Suprapubic skin (tissue), 4 donors: Measurements from ENCODE around the gene SLC8A2. TPM values are rescaled to one million over a fixed set of nuclear protein-coding genes. Genes with fewer than 3 reads are reported as not detected.

Experiments used
- DNase-seq, 2 donors: peaks; one replicate each; pipeline ENCODE4 v3.0.0-alpha.2; 2019; ENCODE audit warnings: low spot score in 2 of 2
- H3K27ac ChIP-seq: fragments of 200-600 bp; sonication (generic); one replicate; pipeline ENCODE4 v1.5.1; 2019
- H3K27me3 ChIP-seq: fragments of 200-600 bp; sonication (generic); one replicate; pipeline ENCODE4 v1.5.1; 2019
- H3K36me3 ChIP-seq: fragments of 200-600 bp; sonication (generic); one replicate; pipeline ENCODE4 v1.5.1; 2019
- H3K4me1 ChIP-seq: fragments of 200-600 bp; sonication (generic); one replicate; pipeline ENCODE4 v1.5.1; 2019
- H3K4me3 ChIP-seq: fragments of 200-600 bp; sonication (generic); one replicate; pipeline ENCODE4 v1.5.1; 2019; ENCODE audit warnings: mild to moderate bottlenecking
- H3K9me3 ChIP-seq: fragments of 200-600 bp; sonication (generic); one replicate; pipeline ENCODE4 v1.5.1; 2019
- CTCF ChIP-seq, 2 donors: fragments of 200-600 bp in 1 of 2; fragments of 450-650 bp in 1 of 2; sonication (generic) in 1 of 2; IDR thresholded peaks; one replicate each; pipeline ENCODE4 v1.5.1; 2016 to 2019; ENCODE audit warnings: antibody characterized with exemption in 2 of 2, mild to moderate bottlenecking in 1 of 2, moderate library complexity in 1 of 2
- EP300 ChIP-seq: sonication (generic); formaldehyde crosslinking; IDR thresholded peaks from one replicate; pipeline ENCODE4 v1.6.1; 2017; ENCODE audit warnings: antibody characterized with exemption
- POLR2A ChIP-seq, 2 donors: fragments of 450-650 bp; IDR thresholded peaks; one replicate each; pipeline ENCODE4 v1.6.1; 2017; ENCODE audit warnings: antibody characterized with exemption in 2 of 2, mild to moderate bottlenecking in 2 of 2, moderate library complexity in 2 of 2
- POLR2AphosphoS5 ChIP-seq, 3 donors: sonication (generic); formaldehyde crosslinking; IDR thresholded peaks; one replicate each; pipeline ENCODE4 v1.6.1; 2017; ENCODE audit warnings: antibody characterized with exemption in 3 of 3
- WGBS: methylation state at CpG from one replicate; pipeline ENCODE4 v1.1.5; 2018; 5-methylcytosine and 5-hydroxymethylcytosine counted together
- total RNA-seq, 4 donors: library from RNA; depleted of rRNA; stranded (reverse); fragments of >200 nt; gene quantifications; one replicate each; pipeline ENCODE4 v1.1.0, GENCODE V29; 2016

SLC8A2 gene
- total RNA-seq, 4 donors from 2014 or later = 0.26 to 1.2 (median 0.38) TPM; not detected in 1

GRCh38 chr19:47459477-47459876 is 12.2 kb downstream of the SLC8A2 start:
- Histone ChIP-seq H3K27me3 (peaks cover 55% of the 10 kb centered on the region), H3K9me3 (no peaks in the 10 kb centered on the region)

DNA sequence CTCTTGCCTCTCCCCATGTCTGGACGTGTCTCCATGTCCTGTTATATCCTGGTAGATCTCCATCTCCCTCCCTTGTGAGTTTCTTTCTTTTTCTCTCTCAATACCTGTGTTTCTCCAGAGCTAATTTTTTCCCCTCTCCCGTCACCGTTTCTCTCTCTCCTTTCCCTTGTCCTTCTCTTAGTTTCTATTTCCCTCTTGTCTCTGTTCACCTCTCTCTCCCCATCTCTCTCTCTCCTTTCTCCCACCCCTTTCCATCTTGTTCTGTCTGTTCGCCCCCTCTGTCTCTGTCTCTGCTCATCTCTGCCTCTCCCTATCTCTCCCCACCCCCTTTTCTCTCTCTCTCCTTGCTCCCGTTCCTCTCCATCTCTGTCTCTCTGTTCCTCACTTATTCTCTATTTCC is 13.0 kb downstream of the SLC8A2 start:
- no peaks in the 10 kb centered on the region for H3K9me3 ChIP-seq
- no peak for TF ChIP-seq CTCF (IDR thresholded peaks at IDR 0.05)
- no peak for TF ChIP-seq EP300
- TF ChIP-seq POLR2A (IDR thresholded peaks at IDR 0.05) = no peak
- no peak for TF ChIP-seq POLR2AphosphoS5 (IDR thresholded peaks at IDR 0.05)

More at GRCh38 chr19:47459477-47459876, 12.2 kb downstream of the SLC8A2 start:
- 90% methylated on average over 14 of the region's 14 CpGs for WGBS
- no peak for DNase-seq
- no peak overlapping the region for H3K4me3 ChIP-seq
- no peak overlapping the region for H3K27ac ChIP-seq
- H3K36me3 ChIP-seq = no peaks in the 10 kb centered on the region
- peaks cover 12% of the 10 kb centered on the region for H3K4me1 ChIP-seq
- TF ChIP-seq POLR2A (IDR thresholded peaks at IDR 0.05) (no peak), EP300 (no peak), CTCF (IDR thresholded peaks at IDR 0.05) (no peak), POLR2AphosphoS5 (IDR thresholded peaks at IDR 0.05) (no peak)

DNA sequence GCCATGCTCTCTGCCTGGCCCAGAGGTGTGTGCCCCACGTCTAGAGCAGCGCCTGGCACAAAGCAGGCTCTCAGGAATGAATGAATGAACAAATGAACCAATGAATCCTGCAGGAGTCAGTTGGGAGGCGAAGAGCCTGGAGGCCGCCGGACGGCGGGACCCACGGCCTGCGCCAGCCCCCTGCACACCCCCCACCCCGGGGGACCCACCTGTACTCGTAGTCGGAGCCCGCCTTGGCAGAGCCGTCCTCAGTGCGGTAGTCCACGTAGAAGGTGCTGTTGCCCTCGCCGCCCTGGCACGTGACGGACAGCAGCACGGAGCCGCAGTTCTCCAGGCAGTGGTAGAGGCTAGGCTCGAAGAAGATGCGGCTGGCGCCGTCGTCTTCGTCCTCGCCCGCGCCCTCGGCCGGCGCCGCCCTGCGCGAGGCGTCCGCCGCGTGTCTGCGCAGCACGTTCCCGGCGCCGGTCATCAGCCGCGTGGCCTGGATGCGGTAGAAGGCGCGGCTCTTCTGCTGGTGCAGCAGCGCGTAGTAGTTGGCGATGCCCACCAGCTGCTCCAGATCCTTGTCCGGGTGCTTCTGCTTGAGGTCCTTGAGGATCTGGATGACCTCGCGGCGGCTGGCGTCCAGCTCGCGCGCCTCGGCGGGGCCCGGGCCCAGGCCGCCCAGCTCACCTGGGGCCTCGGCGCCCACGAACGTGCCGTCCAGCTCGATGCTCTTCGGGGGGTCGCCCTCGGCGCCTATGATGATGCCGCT is 14.8 kb downstream of the SLC8A2 start:
- no peak for DNase-seq
- peak overlapping the region; percentile 16 for H3K4me3 ChIP-seq
- peaks cover 55% of the 10 kb centered on the region for H3K27me3 ChIP-seq
- peaks cover 12% of the 10 kb centered on the region for H3K4me1 ChIP-seq
- TF ChIP-seq EP300 (no peak), POLR2AphosphoS5 (IDR thresholded peaks at IDR 0.05) (no peak), CTCF (IDR thresholded peaks at IDR 0.05) (no peak), POLR2A (IDR thresholded peaks at IDR 0.05) (no peak)
- H3K27ac ChIP-seq = no peak overlapping the region
- no peaks in the 10 kb centered on the region for H3K36me3 ChIP-seq
- no peaks in the 10 kb centered on the region for H3K9me3 ChIP-seq
- WGBS = 34% methylated on average over 27 of the region's 77 CpGs

More for the DNA sequence above, 13.0 kb downstream of the SLC8A2 start:
- no peaks in the 10 kb centered on the region for H3K36me3 ChIP-seq
- H3K4me1 ChIP-seq = peaks cover 12% of the 10 kb centered on the region
- WGBS = 30% methylated on average over 5 of the region's 5 CpGs
- H3K4me3 ChIP-seq = no peak overlapping the region
- H3K27ac ChIP-seq = no peak overlapping the region
- peaks cover 55% of the 10 kb centered on the region for H3K27me3 ChIP-seq
- no peak for DNase-seq

- H3K27me3 ChIP-seq = peaks cover 47% of the 10 kb centered on the region
- DNase-seq = no peak
- 60% methylated on average over 7 of the region's 7 CpGs for WGBS
- TF ChIP-seq EP300 (no peak), POLR2AphosphoS5 (IDR thresholded peaks at IDR 0.05) (no peak), CTCF (IDR thresholded peaks at IDR 0.05) (no peak), POLR2A (IDR thresholded peaks at IDR 0.05) (no peak)
- peaks cover 15% of the 10 kb centered on the region for H3K4me1 ChIP-seq
- no peaks in the 10 kb centered on the region for H3K9me3 ChIP-seq
- H3K27ac ChIP-seq = no peak overlapping the region
- no peak overlapping the region for H3K4me3 ChIP-seq
- H3K36me3 ChIP-seq = no peaks in the 10 kb centered on the region
Observed at GRCh38 chr19:47450478-47450877, 21.2 kb downstream of the SLC8A2 start.

DNA sequence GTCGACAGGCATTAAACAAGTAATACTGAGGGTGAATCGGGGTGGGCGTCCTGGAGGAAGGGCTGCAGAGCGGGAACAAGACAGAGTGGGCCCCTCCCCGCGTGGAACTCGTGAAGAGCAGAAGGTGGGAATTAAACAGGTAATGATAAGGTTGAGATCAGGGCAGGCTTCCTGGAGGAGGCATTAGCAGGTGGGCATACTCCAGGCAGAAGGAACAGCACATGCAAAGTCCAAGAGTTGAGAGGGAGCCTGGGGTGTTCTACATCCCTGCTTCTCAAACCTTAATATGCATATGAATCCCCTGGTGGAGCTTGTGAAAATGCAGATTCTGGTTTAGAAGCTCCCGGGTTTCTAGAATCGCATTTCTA is 23.3 kb downstream of the SLC8A2 start:
- H3K4me3 ChIP-seq = no peak overlapping the region
- 29% methylated on average over 9 of the region's 9 CpGs for WGBS
- TF ChIP-seq EP300 (no peak), POLR2AphosphoS5 (IDR thresholded peaks at IDR 0.05) (no peak), CTCF (IDR thresholded peaks at IDR 0.05) (no peak), POLR2A (IDR thresholded peaks at IDR 0.05) (no peak)
- no peak for DNase-seq
- no peaks in the 10 kb centered on the region for H3K9me3 ChIP-seq
- peaks cover 26% of the 10 kb centered on the region for H3K4me1 ChIP-seq
- no peak overlapping the region for H3K27ac ChIP-seq
- peaks cover 68% of the 10 kb centered on the region for H3K27me3 ChIP-seq
- no peaks in the 10 kb centered on the region for H3K36me3 ChIP-seq
